ENCODE measurements around the gene TOR2A.

DNA sequence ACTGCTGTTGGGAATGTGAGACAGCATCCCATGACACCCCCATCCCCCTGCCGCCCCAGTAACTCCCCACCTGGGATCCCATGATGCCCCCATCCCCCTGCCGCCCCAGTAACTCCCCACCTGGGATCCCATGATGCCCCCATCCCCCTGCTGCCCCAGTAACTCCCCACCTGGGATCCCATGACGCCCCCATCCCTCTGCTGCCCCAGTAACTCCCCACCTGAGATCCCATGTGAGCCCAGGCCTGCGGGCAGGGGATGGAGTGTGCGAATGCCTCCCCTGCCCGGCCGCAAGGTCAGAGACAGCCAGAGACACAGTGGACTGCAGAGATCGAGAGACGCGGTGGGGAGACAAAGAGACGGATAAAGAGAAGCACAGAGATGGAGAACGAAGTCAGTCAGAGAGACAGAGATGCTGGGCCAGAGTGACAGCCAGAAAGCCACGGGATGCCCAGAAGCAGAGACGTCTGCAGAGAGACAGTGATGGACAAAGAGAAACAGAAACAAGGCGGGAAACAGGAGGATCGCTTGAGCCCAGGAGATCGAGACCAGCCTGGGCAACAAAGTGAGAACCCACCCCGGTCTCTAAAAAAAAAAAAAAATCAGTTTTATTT lies 42.4 kb upstream of the TOR2A start:
- TF ChIP-seq, protein P1, sequence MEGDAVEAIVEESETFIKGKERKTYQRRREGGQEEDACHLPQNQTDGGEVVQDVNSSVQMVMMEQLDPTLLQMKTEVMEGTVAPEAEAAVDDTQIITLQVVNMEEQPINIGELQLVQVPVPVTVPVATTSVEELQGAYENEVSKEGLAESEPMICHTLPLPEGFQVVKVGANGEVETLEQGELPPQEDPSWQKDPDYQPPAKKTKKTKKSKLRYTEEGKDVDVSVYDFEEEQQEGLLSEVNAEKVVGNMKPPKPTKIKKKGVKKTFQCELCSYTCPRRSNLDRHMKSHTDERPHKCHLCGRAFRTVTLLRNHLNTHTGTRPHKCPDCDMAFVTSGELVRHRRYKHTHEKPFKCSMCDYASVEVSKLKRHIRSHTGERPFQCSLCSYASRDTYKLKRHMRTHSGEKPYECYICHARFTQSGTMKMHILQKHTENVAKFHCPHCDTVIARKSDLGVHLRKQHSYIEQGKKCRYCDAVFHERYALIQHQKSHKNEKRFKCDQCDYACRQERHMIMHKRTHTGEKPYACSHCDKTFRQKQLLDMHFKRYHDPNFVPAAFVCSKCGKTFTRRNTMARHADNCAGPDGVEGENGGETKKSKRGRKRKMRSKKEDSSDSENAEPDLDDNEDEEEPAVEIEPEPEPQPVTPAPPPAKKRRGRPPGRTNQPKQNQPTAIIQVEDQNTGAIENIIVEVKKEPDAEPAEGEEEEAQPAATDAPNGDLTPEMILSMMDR (conservative IDR thresholded peaks at IDR 0.05; ENCODE audit: low read length): no peak
- no peak for TF ChIP-seq EZH2phosphoT487 (IDR thresholded peaks at IDR 0.05; ENCODE audit: borderline replicate concordance)

Data from Loucy (cell line).